GM12878 (cell line): ENCODE results near the gene PARN. TPM values are rescaled to one million over a fixed set of nuclear protein-coding genes. Genes with fewer than 3 reads are reported as not detected.

Experiments used
- BRCA1 ChIP-seq: IDR thresholded peaks from 2 replicates; pipeline ENCODE4 v1.6.1; 2011; ENCODE audit warnings: low read depth, low read length, improper control_type of control experiment
- E4F1 ChIP-seq: fragments of 450-650 bp; IDR thresholded peaks from 2 replicates; pipeline ENCODE4 v1.6.1; 2018; ENCODE audit warnings: borderline replicate concordance, mild to moderate bottlenecking; ENCODE audit not compliant: partially characterized antibody
- MEF2B ChIP-seq: fragments of 450-650 bp; IDR thresholded peaks from 2 replicates; pipeline ENCODE4 v1.6.1; 2018; ENCODE audit warnings: mild to moderate bottlenecking, moderate library complexity; ENCODE audit not compliant: partially characterized antibody, poor library complexity, severe bottlenecking
- NFYB ChIP-seq: IDR thresholded peaks from 2 replicates; pipeline ENCODE4 v1.6.1; 2011; ENCODE audit warnings: low read depth, mild to moderate bottlenecking, low read length, improper control_type of control experiment, moderate library complexity; ENCODE audit not compliant: insufficient read depth
- ZBTB11 ChIP-seq: fragments of 450-650 bp; formaldehyde crosslinking; IDR thresholded peaks from 2 replicates; pipeline ENCODE4 v1.5.0; 2022; ENCODE audit warnings: mild to moderate bottlenecking, missing genetic modification characterization
- polyA plus RNA-seq, 11 experiments: library from polyadenylated mRNA; depleted of rRNA in 4 of 11; unstranded in 6 of 11; stranded (reverse) in 5 of 11; fragments of >200 nt; fragmentation: Nextera tagmentation in 4 of 11; fragmentation: Illumina TruSeq in 1 of 11; extraction: Ambion mirVana in 4 of 11; extraction: Trizol in 1 of 11; gene quantifications; 1 replicate in 1 of 11; 2 replicates in 10 of 11; pipeline versions ENCODE4 v1.2.1 to v1.2.3, GENCODE V29; 2011 to 2016; ENCODE audit warnings: inconsistent platforms in 2 of 11, missing spikeins in 2 of 11, low read depth in 1 of 11
- total RNA-seq, 4 experiments: library from RNA; depleted of rRNA in 3 of 4; stranded (reverse); fragments of >200 nt in 3 of 4; fragmentation: Illumina TruSeq in 1 of 4; extraction: Trizol in 1 of 4; gene quantifications; 2 replicates each; pipeline versions ENCODE4 v1.2.1 to v1.2.3, GENCODE V29; 2013 to 2021

The PARN gene
- total and polyA plus RNA-seq, 10 of the 15 experiments (the other 5 are each of a cell fraction or from before 2014, with no cell fraction given) = 15.6 to 77.3 (median 47.7) TPM

- no peak for TF ChIP-seq NFYB
- no peak for TF ChIP-seq ZBTB11 (CRISPR knock-in tag)
- TF ChIP-seq E4F1 = no peak
- TF ChIP-seq BRCA1 = no peak
- no peak for TF ChIP-seq MEF2B
Observed at GRCh38 chr16:14634389-14634725, 4.3 kb upstream of the PARN start (continued).
